NCI-H2196 treated with DMSO at 0.1 percent for 48 hours (cell line): ENCODE data around the gene HPSE.
"Not testable (repeated sequence)": the region's sequence is repeated elsewhere in the genome, so short reads cannot be mapped to it uniquely, and the experiment has no call there.

Source experiments
- DNase-seq: peaks from one replicate; lab custom pipeline; 2025; ENCODE audit not compliant: unreplicated experiment; lab: John Stamatoyannopoulos, UW

HPSE gene

GRCh38 chr4:83284193-83285054 is 50.2 kb downstream of the HPSE start, which contains the start of gene COQ2:
Gene COQ2 (minus strand): TSS chr4:83284798. CDS start chr4:83284764, 34 bp downstream.
- DNase-seq, result peak; percentile 62

- no peak for DNase-seq
Observed at GRCh38 chr4:83283181-83283580, 51.5 kb downstream of the HPSE start.

DNA sequence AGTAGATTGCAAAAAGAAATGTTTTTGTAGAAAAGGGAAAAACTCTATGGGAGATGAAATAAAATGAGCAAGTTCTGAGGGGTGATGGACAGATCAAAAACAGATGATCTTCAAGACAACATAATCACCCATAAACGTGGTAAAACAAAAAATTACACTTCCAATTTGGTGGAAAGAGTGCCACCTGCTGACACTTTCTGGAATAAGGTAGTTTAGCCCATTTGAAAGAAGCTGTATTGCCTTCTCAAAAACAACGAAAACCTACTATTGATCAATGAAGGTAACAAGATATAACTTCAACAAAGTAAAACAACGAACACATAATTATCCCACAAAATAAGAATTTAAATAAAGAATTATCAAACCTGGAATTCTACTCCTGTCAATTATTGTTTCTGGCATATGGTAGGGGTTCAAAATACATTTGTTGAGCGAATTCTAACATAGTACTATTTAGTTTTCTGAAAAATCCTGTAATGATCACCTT is 52.6 kb downstream of the HPSE start:
- no peak for DNase-seq

DNA sequence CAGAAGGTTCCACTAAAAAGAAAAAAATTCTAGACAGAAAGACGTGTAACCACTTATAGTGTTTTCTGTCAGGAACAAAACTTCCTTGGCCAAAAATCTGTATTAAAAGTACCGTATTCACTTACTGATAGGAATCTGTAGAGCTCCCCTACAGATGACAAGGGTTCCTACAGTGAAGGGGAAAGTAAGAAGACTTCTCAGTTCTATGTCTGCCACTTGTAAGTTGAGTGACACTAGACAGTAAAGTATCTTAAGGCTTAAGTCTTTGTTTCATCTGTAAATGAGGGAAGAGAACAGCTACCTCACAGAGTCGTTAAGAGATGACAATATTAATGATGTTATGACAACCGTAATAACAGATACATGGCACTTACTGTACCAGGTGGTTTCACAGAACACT is 53.3 kb downstream of the HPSE start:
- DNase-seq, result no peak

GRCh38 chr4:83276299-83277040 is 58.2 kb downstream of the HPSE start:
- no peak for DNase-seq

DNA sequence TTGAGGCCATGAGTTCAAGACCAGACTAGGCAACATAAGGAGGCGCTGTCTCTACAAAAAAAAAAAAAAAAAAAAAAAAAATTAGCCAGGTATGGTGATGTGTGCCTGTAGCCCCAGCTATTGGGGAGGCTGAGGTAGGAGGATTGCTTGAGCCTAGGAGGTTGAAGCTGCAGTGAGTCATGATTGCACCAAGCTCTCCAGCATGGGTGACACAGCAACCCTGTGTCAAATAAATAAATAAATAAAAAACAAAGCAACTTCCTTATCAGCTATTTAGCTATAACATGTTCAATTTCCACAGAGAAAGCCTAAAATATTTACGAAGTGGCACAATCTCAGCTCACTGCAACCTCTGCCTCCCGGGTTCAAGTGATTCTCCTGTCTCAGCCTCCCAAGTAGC is 60.7 kb downstream of the HPSE start:
- DNase-seq, result not testable (repeated sequence)

DNA sequence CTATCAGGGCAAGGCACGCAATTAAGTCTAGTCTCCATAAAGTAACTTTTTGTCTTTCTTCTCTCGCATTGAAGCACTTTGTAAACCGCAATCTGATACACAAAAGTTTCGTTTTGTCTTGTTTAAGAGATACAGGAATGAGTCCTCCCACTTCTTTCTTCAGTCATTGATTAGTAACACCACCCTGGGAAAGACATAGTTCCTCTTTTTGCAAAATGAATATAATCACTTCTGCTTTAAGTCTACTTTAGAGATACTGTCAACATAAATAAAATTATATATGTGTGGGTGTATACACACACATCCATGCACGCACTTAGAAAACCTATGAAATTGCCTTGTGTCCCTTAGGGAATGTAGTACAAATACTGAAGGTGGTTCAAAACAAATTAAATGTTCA is 61.7 kb downstream of the HPSE start:
- no peak for DNase-seq

DNA sequence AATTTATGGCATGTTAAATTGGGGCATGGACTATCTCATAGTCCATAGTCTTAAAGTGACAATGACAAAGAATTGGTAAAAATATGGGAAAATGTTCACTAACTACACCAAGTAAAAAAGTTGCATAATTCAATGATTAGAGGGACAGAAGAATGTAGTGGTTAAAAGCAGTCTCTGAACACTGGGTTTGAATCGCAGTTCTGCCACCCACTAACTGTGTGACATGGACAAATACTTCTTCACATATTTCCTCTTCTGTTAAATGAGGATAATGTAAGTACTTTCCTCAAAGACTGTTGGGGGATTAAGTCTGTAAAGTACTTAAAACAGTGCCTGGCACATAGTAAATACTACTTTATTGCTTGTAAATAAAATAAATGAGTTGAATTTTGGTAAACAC is 65.4 kb downstream of the HPSE start:
- no peak for DNase-seq

DNA sequence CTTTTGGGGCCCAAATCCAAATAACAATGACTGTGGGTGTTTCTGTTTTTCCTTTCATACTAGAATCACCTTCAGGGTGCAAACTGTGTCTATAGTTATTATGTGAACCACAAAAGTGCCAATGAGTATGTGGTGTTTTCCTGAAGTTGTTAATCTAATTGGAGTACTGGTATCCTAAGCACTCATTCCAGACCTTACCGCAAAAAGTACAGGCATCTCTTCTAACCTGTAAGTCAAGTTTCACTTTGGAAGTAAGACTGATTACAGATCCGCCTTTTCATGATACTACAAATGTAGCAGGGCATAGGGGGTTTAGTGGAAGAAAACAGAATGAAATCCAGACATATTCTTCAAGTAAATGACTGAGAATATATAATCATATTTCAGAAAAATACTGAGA is 66.2 kb downstream of the HPSE start:
- DNase-seq, result no peak

DNA sequence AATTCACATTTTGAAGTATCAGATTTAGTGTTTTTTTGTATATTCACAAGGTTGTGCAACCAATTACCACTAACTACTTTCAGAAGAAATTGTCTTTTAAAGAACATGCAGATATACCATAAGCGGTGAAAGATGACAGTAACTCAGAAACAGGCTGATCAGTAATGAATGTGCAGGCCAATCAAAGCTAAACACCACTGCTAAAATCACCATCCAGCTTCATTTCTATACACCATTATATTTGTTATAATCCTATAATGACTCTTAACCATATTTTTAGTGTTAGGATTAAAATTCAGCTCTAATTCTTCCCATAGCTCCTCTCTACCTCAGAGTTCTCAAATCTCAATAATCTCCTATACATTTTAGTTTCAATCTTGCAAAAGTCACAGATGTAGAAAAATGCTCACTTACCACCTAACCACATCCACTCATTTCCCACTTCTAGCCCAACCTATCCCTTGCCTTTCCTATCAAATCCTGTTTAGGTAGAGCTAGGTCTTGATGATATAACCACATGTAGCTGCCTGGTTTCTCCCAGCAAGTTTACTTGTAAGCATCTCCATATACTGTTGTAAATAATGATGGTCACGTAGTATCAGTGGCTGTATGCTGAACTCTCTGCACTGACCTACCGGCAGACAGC is 66.7 kb downstream of the HPSE start:
- DNase-seq, result no peak

DNA sequence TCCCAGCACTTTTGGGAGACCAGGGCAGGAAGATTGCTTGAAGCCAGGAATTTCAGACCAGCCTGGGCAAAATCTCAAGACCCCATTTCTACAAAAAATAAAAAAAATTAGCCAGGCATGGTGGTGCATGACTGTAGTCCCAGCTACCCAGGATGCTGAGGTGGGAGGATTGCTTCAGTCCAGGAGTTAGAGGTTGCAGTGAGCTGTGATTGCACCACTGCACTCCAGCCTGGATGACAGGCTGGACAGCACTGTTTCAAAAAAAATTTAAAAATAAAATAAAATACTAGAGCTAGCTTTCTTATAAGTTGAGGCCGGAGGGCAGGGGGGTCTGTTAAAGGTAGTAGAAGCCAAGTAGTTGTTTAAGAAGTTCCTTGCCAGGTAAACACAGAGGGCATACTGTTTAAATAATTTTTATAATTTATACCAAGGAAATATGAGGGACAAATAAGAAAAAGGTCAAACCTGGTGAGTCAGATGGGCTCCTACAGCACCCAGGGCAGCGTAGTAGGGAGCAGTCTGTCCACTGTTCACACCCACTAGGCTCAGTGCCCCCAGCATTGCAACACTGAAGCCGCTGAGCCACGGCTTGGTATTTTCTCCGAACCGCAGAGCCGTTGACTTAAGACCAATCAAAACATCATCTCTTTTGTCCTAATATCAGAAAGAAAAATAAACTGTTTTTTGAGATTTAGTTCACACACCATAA is 67.4 kb downstream of the HPSE start:
- DNase-seq, result no peak

DNA sequence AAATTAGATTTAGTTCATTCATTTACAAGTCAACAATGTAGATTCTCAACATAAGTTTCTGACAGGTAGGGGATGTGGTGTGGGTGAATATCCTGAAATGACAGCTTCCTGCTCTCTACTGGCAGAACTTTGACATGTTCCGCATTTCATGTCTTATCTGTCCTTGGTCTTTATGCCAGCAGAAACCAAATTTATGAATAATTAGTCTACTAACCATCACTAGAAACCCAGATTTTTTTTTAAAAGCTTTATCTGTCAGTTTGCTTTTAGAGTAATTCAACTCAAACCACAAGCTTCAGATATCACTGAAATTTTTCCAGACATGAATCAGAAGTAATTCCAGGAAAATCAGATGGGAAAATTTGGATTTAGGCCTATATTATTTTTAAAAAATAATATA is 68.0 kb downstream of the HPSE start:
- no peak for DNase-seq

DNA sequence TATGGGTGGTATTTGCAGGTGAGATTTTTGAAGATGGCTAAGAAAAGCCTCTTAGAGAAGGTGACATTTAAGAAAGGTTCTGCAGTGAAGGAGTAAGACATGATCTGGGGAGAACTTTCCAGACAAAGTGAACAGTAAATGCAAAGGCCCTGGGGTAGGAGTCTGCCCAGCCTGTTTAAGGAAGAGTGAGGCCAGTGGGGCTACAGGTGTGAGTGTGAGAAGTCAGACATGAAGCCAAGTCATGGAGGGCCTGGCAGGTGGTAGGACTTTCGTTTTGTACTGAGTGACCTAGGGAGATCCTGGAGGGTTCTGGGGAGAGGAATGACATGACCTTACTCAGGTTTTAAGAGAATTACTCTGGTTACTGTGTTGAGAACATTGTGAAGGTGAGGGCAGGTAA is 71.5 kb downstream of the HPSE start:
- DNase-seq, result no peak

- DNase-seq, result no peak
Observed at GRCh38 chr4:83262682-83263081, 72.0 kb downstream of the HPSE start.

GRCh38 chr4:83261307-83261706 is 73.3 kb downstream of the HPSE start:
- no peak for DNase-seq

- no peak for DNase-seq
Observed at GRCh38 chr4:83259586-83259985, 75.1 kb downstream of the HPSE start.

DNA sequence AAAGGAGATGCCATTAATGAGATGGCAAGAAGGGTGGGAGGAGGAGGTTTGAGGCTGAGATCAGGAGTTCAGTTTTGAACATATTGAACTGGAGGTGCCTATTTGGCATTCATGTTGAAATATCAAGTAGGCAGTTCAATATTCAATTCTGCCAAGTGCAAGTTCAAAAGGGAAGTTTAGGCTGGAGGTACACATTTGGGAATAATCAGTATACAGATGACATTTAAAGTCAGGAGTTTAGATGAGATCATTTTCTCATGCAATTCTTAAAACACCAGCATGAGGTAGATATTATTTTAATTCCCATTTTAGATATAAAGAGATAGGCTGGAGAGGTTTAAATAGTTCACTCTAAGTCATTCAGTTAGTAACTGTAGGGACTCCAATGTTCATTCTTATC is 76.2 kb downstream of the HPSE start:
- DNase-seq, result no peak

DNA sequence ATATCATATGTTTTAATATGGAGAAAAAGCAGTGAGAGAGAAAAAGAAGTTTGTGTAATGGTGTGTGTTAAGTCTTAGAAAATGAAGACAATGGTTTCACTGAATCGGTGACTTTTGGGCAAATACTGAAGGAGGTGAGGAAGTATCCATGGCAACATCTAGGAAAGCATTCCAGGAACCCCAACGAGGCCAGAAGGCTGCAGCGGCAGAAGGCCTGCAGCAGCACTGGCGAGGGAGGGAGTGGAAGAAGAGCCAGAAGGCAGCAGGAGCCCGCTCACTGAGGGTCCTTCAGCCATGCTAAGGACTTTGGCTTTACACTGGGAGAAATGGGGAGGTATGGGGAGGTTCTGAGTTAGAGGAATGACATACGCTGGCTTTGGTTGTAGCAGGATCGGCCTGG is 76.8 kb downstream of the HPSE start:
- DNase-seq, result no peak

DNA sequence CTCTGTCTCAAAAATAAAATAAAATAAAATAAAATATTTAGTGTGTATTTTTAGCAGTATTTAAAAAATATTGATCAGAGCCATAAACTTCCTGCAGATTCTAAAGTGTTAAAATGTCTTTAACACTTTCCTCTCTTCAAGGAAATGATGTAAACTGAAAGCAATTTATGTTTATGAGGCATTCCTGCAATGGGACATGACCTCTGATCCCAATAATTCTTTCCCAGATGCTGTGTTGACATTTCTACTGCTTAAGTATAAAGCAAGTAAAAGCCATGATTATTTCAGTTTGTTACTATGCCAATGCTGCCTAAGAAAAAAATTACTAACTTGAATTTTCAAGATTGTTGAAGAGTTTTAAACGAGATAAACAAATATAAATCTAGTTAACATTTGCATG is 79.1 kb downstream of the HPSE start:
- DNase-seq, result no peak

DNA sequence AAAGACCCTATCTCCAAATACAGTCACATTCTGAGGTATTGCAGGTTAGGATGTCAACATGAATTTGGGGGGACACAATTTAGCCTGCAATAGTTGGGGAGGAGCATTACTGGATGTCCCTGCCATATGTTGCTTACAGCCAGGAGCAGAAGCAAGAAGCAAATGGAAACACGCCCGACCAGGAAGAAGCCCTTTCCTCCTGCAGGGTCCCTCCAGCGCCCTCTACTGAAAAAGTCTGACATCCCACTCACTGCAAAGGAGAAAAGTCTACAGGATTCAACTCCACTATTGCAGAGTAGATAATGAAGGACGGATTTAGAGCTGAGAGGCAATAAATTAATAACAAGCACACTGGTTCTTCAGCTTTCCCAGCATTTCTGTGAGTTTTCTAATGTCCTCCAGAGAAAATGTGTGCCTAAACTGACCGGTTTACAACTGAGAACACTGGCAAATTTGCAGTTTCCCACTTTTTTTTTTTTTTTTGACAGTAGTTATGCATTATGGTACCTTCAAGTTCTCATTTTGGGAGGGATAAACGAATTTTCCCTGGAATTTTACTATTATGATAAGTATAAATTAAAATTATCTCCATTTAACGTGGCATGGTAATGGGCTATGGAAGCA is 81.8 kb downstream of the HPSE start:
- DNase-seq, result peak; percentile 7

- no peak for DNase-seq
Observed at GRCh38 chr4:83251447-83251830, 83.2 kb downstream of the HPSE start.
